Gastrocnemius medialis (tissue), 4 donors: Measurements from ENCODE around the gene TMEM201.

Source experiments
- POLR2A ChIP-seq, 2 donors: fragments of 450-650 bp; IDR thresholded peaks; one replicate each; pipeline ENCODE4 v1.6.1; 2017; ENCODE audit warnings: antibody characterized with exemption in 2 of 2, mild to moderate bottlenecking in 2 of 2, moderate library complexity in 2 of 2
- TF ChIP-seq, protein P1 (sequence below), 5 experiments: fragments of 450-650 bp in 3 of 5; fragments of 200-600 bp in 2 of 5; sonication (generic) in 2 of 5; IDR thresholded peaks in 4 of 5; conservative IDR thresholded peaks in 1 of 5; 1 replicate in 4 of 5; 2 replicates in 1 of 5; pipeline ENCODE4 v1.5.1; 2016 to 2019; ENCODE audit warnings: antibody characterized with exemption in 5 of 5, mild to moderate bottlenecking in 3 of 5, moderate library complexity in 3 of 5

DNA sequence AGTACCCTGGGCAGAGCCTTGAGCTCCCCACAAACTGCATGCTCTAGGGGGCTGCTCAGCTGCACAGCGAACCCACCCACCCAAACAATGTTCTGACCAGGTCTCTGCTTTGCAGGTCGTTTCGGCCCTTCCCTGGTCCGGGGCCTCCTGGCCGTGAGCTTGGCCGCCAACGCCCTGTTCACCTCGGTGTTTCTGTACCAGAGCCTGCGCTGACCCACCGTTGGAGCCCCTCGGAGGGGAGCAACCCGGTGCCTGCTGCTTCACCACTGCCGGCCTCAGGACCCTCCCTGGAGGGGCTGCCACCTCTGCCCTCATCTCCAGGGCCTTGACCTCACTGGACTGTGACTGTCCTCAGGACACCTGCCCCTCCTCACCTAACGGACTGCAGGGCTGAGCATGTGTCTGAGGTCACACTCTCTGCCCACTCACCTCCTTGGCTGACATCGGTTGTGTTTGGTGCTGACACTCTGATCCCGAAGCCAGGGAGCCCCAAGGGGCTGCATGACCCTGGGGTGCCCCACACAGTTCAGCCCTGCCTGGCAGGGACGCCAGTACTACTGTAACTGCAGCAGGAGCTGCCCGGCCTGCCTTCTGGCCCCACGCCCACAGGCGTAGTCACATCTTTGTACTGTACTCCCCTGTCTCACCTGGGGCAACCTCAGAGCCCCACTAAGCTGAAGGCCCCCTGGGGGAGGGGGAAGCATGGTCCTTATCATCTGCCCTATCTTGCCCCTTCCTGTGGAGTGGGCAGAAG, 24.3 kb downstream of the TMEM201 start:
- TF ChIP-seq, protein P1, sequence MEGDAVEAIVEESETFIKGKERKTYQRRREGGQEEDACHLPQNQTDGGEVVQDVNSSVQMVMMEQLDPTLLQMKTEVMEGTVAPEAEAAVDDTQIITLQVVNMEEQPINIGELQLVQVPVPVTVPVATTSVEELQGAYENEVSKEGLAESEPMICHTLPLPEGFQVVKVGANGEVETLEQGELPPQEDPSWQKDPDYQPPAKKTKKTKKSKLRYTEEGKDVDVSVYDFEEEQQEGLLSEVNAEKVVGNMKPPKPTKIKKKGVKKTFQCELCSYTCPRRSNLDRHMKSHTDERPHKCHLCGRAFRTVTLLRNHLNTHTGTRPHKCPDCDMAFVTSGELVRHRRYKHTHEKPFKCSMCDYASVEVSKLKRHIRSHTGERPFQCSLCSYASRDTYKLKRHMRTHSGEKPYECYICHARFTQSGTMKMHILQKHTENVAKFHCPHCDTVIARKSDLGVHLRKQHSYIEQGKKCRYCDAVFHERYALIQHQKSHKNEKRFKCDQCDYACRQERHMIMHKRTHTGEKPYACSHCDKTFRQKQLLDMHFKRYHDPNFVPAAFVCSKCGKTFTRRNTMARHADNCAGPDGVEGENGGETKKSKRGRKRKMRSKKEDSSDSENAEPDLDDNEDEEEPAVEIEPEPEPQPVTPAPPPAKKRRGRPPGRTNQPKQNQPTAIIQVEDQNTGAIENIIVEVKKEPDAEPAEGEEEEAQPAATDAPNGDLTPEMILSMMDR (IDR thresholded peaks at IDR 0.05 in 4 of 5, conservative IDR thresholded peaks at IDR 0.05 in 1 of 5) = no peak
- TF ChIP-seq POLR2A (IDR thresholded peaks at IDR 0.05) = no peak
